ENCODE data around the gene TGM3.

TGM3 gene

DNA sequence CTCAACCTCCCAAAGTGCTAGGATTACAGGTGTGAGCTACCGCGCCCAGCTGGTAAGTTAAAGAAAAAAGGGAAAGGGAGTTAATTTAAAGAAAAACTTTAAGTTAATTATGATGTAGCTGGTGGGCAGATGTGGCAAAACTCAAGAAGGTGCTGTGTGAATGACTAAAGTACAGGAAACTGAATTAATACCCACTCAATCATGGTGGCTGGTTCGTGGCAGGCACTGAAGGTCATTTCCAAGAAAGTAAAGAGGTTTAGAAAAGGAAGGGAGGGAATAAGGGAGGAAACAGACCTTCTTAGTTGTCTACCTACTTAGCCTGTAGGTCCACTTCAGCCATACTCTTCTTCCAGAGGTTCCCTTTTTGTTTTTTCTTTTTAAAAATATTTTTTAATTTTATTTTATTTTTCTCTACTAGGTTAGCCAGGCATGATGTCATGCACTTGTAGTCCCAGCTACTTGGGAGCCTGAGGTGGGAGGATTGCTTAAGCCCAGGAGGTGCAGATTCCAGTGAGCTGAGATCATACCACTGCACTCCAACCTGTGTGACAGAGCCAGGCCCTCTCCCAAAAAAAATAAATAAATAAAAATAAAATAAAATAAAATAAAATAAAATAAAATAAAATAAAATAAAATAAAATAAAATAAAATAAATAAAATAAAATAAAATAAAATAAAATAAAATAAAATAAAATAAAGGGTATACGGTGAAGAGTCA is 11.9 kb upstream of the TGM3 start:
- TF ChIP-seq, protein P1, sequence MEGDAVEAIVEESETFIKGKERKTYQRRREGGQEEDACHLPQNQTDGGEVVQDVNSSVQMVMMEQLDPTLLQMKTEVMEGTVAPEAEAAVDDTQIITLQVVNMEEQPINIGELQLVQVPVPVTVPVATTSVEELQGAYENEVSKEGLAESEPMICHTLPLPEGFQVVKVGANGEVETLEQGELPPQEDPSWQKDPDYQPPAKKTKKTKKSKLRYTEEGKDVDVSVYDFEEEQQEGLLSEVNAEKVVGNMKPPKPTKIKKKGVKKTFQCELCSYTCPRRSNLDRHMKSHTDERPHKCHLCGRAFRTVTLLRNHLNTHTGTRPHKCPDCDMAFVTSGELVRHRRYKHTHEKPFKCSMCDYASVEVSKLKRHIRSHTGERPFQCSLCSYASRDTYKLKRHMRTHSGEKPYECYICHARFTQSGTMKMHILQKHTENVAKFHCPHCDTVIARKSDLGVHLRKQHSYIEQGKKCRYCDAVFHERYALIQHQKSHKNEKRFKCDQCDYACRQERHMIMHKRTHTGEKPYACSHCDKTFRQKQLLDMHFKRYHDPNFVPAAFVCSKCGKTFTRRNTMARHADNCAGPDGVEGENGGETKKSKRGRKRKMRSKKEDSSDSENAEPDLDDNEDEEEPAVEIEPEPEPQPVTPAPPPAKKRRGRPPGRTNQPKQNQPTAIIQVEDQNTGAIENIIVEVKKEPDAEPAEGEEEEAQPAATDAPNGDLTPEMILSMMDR (IDR thresholded peaks at IDR 0.05; ENCODE audit: control insufficient read depth, extremely low read depth, insufficient read depth): no peak
- no peak for DNase-seq (ENCODE audit: low read depth)
- H3K4me3 ChIP-seq (ENCODE audit: low read depth, low read length): no peak overlapping the region

DNA sequence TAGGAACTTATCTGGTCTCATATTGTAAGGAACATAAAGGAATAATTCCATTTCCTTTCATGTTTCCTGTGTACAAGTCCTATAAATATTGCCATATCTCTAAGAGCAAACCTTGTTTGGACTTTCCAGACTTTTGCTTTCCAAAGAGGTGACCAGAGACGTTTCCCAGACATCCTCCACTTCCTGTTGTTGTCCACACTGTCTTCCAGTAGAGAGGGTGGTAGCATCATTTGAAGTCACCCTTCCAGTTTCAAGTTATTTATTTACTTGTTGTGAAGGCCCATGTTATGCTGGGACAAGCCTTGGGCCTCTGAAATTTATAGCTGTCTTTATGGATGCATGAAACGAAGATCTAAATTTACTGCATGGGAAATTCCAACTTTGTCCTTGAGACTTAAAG is 10.6 kb upstream of the TGM3 start:
- no peak overlapping the region for H3K4me3 ChIP-seq (ENCODE audit: low read depth, low read length)
- TF ChIP-seq, protein P1 (IDR thresholded peaks at IDR 0.05; ENCODE audit: control insufficient read depth, extremely low read depth, insufficient read depth): no peak
- DNase-seq (ENCODE audit: low read depth): no peak

DNA sequence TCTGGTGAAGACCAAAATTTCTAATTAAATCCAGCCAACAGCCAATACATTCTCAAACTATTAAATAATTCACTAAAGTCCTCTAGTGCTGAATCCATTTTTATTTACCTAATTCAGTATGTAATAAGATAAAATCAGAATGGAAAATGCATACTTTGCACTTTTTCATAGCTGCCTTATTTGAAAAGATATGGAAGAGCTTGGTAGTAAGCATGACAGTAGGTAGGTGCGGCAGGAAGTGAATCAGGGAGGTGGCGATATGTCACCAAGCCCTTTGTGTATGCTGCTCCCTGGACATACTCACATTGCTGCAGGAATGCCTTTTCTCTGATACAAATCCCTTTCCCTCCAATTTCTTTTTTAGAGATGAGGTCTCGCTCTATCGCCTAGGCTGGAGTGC is 10.2 kb upstream of the TGM3 start:
- TF ChIP-seq, protein P1 (IDR thresholded peaks at IDR 0.05; ENCODE audit: control insufficient read depth, extremely low read depth, insufficient read depth): no peak
- no peak overlapping the region for H3K4me3 ChIP-seq (ENCODE audit: low read depth, low read length)
- DNase-seq (ENCODE audit: low read depth): no peak

DNA sequence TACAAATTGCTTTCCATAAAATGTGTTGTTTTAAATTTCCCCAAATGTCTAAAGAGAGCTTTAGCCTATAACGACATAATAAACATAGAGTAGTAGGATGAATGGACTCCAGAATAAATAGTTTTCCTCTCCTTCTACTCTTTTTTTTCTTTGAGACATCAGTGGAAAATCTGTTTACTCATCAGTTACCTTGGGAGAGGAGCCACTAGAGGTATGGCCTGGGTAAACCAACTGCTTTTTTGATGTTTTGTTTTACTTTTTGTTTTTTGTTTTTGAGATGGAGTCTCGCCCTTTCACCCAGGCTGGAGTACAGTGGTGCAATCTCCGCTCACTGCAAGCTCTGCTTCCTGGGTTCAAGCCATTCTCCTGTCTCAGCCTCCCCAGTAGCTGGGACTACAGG is 8.3 kb upstream of the TGM3 start:
- no peak overlapping the region for H3K4me3 ChIP-seq (ENCODE audit: low read depth, low read length)
- TF ChIP-seq, protein P1 (IDR thresholded peaks at IDR 0.05; ENCODE audit: control insufficient read depth, extremely low read depth, insufficient read depth): no peak
- no peak for DNase-seq (ENCODE audit: low read depth)

DNA sequence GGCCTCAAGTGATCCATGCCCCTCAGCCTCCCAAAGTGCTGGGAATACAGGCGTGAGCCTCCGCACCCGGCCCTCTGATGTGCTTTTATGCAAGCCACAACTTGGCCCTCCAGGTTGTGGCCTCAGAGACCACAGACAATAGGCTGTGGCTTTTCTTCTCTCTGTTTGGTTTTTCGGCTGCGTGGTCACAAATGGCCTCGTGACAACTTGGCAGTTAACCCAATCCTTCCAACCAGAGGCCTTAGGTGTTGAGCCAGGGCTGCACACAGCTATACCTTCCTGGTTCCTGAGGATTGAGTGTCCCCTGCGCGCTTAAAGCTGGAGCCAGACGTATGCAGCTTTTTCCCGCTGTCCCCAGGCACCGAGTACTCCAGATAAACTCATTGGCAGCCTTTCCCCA is 6.3 kb upstream of the TGM3 start:
- DNase-seq (ENCODE audit: low read depth): no peak
- H3K4me3 ChIP-seq (ENCODE audit: low read depth, low read length): no peak overlapping the region
- TF ChIP-seq, protein P1 (IDR thresholded peaks at IDR 0.05; ENCODE audit: control insufficient read depth, extremely low read depth, insufficient read depth): no peak

DNA sequence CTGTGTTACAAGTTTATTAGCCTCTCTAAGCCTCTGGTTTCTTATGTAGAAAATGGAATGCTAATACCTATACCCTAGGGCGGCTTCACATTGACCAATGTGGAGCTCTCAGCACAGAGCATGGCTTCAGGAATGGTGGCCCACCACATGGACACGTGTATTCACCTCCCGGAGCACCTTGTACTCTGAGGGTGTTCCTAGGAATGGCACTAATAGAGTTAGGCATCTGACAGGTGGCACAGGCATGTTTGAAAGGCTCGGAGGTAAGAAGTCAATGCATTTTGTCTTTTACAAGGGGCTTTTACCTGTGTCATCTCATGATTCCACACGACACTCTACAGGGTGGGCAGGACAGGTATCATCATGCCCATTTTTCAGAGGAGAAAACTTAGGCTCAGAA is 5.3 kb upstream of the TGM3 start:
- no peak for DNase-seq (ENCODE audit: low read depth)
- H3K4me3 ChIP-seq (ENCODE audit: low read depth, low read length): no peak overlapping the region

More for the DNA sequence above, 5.3 kb upstream of the TGM3 start:
- TF ChIP-seq, protein P1 (IDR thresholded peaks at IDR 0.05; ENCODE audit: control insufficient read depth, extremely low read depth, insufficient read depth): no peak

Data from LNCaP clone FGC (cell line).